Pulmonary artery endothelial cell (primary cell): Measurements from ENCODE around the gene DHRS12. TPM values are rescaled to one million over a fixed set of nuclear protein-coding genes. Genes with fewer than 3 reads are reported as not detected.

ENCODE experiments used
- DNase-seq: peaks from one replicate; pipeline ENCODE4 v3.0.0-alpha.2; 2011; ENCODE audit warnings: low read depth, low spot score
- total RNA-seq: library from RNA; depleted of rRNA; stranded (reverse); fragments of >200 nt; gene quantifications from 2 replicates; pipeline ENCODE4 v1.2.3, GENCODE V29; 2014

The DHRS12 gene
- total RNA-seq, 1 donor from 2014 or later, result 7.3 TPM

- no peak for DNase-seq
Observed at GRCh38 chr13:51811046-51811445, 7.1 kb upstream of the DHRS12 start.

GRCh38 chr13:51808811-51809210 lies 4.8 kb upstream of the DHRS12 start:
- DNase-seq, result no peak

GRCh38 chr13:51807041-51807440 lies 3.1 kb upstream of the DHRS12 start:
- no peak for DNase-seq

- no peak for DNase-seq
Observed at GRCh38 chr13:51806566-51806965, 2.6 kb upstream of the DHRS12 start.

GRCh38 chr13:51805925-51806324 lies 2.0 kb upstream of the DHRS12 start:
- no peak for DNase-seq

- DNase-seq, result no peak
Observed at GRCh38 chr13:51805313-51805712, 1.4 kb upstream of the DHRS12 start.

GRCh38 chr13:51804295-51805172 lies 571 bp upstream of the DHRS12 start:
- no peak for DNase-seq

GRCh38 chr13:51802631-51803418 lies 1.1 kb downstream of the DHRS12 start:
- no peak for DNase-seq

- no peak for DNase-seq
Observed at GRCh38 chr13:51801631-51802099, 2.3 kb downstream of the DHRS12 start.

GRCh38 chr13:51800486-51800885 lies 3.5 kb downstream of the DHRS12 start:
- no peak for DNase-seq

- no peak for DNase-seq
Observed at GRCh38 chr13:51799261-51799660, 4.7 kb downstream of the DHRS12 start.

- DNase-seq, result no peak
Observed at GRCh38 chr13:51797664-51798488, 6.1 kb downstream of the DHRS12 start.

- DNase-seq, result no peak
Observed at GRCh38 chr13:51796546-51796945, 7.4 kb downstream of the DHRS12 start.

GRCh38 chr13:51795419-51795818 lies 8.5 kb downstream of the DHRS12 start:
- no peak for DNase-seq

- DNase-seq, result no peak
Observed at GRCh38 chr13:51794964-51795363, 9.0 kb downstream of the DHRS12 start.

GRCh38 chr13:51793570-51794271 lies 10.2 kb downstream of the DHRS12 start:
- DNase-seq, result no peak

- DNase-seq, result no peak
Observed at GRCh38 chr13:51786425-51787265, 17.3 kb downstream of the DHRS12 start.

- no peak for DNase-seq
Observed at GRCh38 chr13:51785712-51786424, 18.1 kb downstream of the DHRS12 start.

GRCh38 chr13:51784097-51784496 lies 19.9 kb downstream of the DHRS12 start:
- DNase-seq, result no peak
